GM21825 (cell line): ENCODE measurements around the gene CCL20.

ENCODE experiments used
- ATAC-seq: cut with Tn5 transposase; IDR thresholded peaks from one replicate; pipeline ENCODE4 v1.9.1; 2021; ENCODE audit warnings: mild to moderate bottlenecking, moderate library complexity; ENCODE audit not compliant: unreplicated experiment

The CCL20 gene

DNA sequence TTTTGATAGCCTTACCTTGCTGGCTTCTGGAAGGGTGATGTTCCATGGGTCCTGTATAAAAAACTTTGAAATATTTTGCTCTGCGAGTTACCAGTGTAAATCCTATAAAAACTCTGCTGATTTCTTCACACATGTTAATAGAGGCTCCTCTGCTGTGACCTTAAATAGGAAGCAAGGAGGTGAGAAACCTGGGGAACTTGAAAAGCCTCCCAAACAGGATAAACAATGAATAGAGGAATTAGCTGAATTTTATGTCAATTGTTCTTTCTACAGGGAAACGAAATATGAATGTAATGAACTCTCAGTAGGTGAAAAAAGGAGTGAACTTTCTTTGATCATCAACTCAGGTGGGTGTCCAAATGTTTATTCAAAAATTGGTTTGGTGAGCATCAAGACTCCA lies 10.8 kb upstream of the CCL20 start:
- no peak for ATAC-seq

DNA sequence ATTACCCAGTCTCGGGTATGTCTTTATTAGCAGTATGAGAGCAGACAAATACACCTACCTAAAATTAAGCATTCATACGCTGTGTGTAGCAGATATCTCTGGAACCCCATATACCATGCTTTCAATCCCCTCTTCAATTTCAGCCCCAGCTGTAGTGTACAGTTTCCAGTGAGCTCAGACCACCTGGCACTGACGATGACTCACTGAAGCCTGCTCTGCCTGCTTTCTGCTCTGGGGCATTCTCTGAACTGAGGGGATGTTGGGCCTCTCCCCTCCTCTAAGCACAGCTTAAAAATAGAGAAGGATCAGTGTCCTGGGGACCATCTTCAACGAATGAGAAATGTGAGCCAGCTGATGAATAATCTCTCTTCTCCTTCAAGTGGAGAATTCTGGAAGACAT lies 8.7 kb upstream of the CCL20 start:
- ATAC-seq = no peak

DNA sequence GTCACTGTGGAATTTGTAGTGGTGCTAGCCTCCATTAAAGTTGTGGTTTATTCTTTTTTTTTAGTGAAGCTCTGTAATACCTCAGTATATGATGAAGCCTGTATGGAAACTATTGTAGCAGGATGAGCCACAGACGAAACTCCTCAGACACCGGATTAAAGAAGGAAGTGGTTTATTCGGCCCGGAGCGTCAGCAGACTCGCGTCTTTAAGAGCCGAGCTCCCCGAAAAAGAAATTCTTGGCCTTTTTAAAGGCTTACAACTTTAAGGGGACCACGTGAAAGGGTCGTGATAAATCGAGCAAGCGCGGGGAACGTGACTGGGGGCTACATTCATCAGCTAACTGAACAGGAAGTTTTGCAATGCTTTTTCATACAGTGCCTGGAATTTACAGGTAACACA lies 8.1 kb upstream of the CCL20 start:
- peak; percentile 46 for ATAC-seq

DNA sequence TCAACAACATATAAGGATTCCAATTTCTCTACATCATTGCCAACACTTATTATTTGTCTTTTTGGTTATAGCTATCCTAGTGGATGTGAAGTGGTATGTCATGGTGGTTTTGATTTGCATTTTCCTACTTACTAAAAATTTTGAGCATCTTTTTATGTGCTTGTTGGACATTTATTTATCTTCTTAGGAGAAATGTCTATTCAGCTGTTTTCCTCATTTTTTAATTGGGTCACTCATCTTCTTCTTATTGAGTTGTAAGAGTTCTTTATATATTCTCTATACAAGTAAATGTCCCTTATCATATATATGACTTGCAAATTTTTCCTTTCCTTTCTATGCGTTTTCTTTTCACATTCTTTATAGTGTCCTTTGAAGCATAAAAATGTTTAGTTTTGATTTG lies 4.7 kb upstream of the CCL20 start:
- ATAC-seq = no peak

DNA sequence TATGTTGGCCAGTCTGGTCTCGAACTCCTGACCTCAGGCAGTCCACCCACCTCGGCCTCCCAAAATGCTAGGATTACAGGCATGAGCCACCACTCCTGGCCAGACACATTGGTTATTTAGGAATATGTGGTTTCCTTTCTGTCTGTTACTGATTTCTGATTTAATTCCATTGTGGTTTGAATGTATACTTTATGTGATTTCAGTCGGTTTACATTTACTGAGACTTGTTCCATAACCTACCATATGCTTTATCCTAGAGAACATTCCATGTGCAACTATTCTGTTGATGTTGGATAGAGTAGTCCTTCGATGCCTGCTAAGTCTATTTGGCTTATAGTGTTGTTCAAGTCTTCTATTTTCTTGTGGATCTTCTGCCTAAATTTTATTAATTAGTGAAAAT lies 1.6 kb upstream of the CCL20 start:
- ATAC-seq = no peak

DNA sequence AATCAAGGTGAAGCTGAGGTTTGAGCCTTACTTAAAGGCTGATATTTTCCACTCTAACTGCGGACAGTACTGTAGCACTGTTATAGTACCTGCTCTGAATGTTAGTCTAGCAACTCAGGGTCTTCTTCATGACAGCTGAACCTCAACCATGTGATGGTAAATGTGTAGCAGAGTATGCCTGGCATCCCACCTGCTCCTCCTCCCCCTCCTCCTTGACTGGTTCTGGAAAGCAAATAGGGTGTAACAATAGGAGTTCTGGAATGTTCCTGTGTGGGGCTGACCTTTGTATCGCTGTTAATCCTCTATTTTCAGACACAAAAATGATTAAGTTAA lies 447 bp upstream of the CCL20 start:
- no peak for ATAC-seq

DNA sequence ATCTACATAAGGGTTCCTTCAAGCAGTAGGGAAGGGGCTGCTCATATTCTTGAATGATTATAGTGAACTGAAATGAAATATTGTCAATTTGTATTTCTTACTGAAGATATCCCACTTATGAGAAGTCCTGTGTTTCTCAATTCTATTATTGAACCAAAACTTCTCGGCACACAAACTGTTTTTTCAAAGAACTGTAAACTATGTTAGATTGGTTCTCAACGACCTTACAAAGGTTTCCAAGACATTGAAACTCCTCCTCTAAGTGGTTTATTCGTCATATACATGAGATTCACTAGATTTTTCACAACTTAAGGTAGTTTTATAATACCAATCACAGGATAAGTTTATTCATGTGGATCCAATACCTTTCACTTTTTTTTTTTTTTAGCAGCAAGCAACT lies 1.4 kb downstream of the CCL20 start:
- no peak for ATAC-seq

DNA sequence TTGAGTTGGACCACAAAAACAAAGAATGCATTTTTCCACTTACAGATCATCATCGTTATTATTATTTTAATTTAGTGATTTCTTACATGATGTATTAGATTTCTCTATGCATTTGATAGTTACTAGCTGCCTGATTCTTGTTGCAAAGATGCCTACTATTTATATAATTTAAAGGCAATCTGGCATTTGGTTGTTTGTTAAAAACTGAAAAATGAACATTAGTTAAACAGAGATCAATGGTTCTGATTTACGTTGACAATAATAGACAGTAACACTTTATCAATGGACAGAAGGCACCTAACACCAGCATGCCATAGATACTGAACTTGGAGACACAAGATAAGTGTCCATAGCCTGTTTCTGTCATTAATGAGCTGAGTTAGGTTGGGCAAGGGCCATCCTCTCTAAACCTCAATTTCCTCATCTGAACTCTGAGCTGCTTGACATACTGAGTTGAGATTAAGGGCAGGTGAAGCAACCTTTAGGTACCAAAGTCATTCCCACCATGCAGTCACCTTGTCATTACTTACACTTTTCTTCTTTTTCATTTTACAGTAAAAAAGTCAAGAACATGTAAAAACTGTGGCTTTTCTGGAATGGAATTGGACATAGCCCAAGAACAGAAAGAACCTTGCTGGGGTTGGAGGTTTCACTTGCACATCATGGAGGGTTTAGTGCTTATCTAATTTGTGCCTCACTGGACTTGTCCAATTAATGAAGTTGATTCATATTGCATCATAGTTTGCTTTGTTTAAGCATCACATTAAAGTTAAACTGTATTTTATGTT lies 3.1 kb downstream of the CCL20 start:
- ATAC-seq = no peak

DNA sequence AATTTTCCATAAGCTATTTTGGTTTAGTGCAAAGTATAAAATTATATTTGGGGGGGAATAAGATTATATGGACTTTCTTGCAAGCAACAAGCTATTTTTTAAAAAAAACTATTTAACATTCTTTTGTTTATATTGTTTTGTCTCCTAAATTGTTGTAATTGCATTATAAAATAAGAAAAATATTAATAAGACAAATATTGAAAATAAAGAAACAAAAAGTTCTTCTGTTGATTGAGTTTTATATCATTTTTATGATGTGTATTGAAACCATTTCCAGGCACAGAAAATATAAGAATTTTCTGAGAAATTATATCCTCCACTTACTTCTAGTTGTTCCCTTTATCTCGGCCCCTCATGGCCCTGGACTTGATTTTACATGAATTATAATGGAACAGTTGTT lies 3.7 kb downstream of the CCL20 start:
- no peak for ATAC-seq

DNA sequence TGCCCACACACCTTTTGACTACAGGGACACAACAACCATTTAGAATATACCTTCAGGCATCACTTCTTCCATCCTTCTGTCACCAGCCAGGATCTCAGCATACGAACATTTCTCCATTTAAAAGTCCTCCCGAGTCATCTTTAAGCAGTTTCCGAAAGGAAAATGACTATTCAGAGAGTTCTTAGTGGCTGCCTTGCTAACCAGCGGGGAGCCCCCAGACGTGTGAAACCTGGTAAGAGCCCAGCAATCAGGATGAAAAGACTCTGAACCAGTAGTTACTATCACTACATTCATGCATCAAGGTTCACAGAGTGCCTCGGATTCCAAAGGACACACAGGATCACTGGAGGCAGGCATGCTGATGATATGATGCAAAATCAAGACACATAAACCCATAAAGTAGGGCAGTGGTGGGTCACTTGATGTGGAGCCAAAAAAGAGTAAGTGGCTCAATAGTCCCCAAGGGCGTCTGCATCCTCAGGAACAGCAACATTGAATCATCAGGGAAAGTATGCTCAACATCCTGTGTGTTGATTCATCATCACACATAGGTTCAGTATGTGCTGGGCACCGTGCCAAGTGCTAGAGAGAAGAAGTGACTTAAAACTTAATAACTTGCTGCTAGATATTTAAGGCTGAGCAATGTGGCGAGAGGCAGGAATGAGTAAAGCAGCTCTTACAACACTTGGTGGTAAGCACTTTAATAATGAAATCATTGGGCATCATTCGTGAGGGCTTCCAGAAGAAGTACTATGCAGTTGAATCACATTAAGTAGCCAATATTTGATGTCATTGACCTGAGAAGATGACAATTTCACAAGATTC lies 4.4 kb downstream of the CCL20 start:
- ATAC-seq = no peak

DNA sequence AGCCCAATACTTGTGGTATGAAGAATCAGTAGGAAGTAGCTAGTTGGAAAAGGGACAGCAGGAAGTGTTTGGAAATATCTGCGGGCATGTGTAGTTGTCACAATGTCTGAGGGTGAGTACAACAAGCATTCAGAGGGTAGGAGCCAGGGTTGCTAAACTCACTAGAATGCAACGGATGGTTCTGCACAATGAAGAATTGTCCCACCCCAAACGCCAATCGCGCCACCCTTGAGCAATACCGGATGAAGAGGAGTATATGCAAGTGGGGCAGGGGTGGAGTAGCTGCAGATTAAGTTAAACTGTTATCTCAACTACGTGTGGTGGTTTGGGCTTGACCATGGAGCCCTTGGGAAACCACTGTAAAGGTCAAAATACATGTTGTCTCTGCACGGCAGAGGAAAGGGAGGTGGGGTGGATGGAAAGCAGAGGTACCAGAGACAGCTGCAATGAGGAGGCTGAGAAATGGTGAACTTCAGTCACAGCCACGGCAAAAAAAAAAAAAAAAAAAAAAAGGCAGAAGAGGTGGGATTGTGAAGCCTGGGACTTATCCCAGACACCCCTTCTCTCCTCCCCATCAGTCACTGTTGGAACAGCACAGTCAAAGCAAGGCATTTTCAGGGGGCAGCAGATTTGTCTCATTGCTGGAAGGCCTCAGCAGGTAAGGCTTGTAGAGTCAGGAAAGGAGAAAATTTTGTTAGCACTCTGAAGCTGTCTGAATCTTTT lies 5.2 kb downstream of the CCL20 start:
- no peak for ATAC-seq

DNA sequence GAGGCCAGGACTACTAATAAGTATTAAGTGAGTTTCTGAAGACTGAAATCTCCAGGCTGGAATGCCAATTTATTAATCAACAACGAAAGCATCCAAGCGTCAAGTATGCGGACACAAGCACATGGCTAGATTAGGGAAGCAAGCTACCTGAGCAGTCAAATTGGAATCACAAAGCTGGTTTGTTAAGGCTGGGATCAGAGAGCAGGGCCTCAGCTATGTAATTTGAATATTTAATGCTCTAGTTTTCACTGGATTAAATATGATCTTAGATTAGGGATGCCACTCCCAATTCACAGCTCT lies 5.7 kb downstream of the CCL20 start:
- no peak for ATAC-seq

DNA sequence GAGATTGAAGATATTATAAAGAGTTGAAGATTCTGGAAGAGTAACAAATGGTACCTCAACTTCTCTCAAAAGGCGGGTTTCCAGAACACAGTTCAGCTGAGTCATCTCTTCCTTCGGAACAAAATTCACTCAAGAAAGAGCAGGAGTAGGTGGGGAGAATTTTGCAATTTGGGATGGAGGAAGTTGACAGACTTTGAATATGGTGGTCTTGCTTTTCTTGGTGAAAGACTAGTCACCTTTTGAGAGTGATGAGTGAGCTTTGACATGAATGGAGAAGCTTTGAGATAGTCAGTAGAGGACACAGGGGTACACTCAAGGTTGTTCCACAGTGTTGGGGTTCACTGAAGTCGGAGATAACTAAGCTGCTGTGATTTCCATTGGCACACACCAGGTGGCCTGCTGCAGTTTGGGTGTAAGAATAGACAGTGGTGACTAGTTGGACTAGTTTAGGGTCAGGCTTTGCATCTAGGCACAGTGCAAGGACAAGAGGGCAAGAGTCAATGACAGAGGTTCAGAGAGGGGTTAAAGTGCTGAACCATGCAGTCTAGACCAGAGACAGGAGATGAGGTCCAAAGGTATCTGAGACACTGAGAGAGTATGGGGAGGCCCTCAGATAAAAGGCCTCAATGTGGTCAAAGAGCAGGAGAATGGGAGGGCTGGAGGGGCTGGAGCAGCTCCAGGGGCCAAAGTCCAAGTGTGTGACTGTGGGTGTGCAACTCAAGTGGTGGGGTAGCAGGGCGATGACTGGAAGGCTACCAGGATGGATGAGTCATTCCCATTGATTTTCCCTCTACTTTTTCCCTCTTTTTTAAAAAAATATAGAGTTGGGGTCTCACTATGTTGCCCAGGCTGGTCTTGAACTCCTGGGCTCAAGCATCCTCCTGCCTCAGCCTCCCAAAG lies 7.7 kb downstream of the CCL20 start:
- no peak for ATAC-seq

DNA sequence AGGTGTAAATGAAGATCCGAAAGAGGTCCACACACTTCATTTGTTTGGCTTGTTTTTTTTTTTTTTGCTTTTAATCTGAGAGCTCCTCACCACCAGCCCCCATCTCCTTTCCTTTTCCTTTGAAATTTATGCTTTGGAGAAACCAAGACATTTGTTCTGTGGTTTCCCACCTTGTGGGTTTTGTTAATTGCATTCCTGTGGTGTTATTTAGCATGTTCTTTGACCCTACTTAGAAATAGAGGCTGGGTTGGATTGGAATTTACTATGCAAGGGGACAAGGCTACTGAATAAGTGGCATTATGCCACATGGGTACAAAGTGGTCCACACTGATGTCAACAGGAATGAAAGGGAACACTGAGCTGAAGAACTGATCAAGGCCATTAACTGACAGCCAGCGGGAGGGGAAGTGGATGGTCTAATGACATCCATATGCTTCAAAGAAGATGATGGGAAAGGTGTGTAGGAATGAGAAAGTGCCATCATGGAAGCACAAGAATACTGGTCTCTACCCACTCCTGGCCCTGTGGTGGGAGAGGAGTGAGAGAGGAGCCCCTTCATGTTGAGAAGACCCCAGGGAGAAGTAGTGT lies 8.9 kb downstream of the CCL20 start:
- ATAC-seq = no peak

DNA sequence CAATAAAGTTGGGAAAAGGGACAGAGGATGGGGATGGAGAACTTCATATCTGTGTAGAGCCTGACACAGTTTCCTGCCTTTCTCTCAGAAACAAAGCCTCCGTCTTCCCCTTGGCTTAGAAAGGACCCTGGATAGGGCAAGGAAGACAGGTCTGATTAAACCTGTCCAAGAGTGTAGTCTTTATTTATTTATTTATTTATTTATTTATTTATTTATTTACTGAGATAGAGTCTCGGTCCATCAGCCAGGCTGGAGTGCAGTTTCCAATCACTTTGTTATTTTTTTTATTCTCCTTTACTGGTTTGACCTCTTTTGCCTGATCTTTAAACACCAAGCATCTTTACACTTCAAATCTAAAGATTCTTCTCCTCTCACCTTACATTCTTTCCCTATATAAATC lies 10.3 kb downstream of the CCL20 start:
- ATAC-seq = no peak

DNA sequence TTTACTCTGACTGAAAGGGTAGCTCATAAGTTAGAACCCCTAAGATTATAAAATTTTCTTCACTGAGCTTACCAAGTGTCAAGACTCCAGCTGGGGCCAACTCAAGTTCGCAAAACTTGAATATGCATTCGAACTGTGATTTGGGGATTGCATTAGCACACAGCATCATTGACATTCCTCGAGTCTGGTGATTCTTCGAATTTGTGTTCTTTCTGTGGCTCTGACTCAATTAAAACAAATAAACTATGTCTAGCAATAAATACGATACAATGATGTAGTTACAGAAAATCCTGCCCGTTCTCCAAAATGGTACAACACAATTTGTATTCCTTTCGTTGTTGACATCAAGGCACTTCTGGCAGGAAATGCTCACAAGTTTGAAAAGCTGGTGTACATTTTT lies 11.1 kb downstream of the CCL20 start:
- ATAC-seq = no peak

DNA sequence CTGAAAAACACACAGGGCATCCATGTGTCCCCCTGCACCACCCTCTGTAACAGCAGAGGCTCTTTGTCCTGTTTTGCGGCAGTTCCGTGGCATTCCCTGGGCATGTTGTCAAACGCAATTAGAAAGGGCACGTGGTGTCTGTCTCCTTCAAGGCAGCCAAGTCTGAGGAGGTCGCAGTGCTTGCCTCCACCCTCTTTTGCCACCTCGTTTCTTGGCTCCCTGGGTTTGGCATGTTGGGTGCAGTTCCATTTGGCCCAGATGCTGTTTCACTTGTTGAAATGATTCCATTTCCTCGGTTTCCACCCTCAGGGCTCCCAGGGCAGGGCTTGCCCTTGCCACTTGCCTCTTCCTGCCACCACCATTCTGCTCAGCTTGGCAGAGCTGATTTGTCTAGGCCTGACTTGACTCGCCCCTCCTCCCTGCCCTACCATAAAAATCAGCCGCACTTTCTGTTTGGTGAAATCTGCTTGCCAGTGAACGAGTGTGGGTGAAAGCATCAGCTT lies 12.4 kb downstream of the CCL20 start:
- ATAC-seq = no peak

DNA sequence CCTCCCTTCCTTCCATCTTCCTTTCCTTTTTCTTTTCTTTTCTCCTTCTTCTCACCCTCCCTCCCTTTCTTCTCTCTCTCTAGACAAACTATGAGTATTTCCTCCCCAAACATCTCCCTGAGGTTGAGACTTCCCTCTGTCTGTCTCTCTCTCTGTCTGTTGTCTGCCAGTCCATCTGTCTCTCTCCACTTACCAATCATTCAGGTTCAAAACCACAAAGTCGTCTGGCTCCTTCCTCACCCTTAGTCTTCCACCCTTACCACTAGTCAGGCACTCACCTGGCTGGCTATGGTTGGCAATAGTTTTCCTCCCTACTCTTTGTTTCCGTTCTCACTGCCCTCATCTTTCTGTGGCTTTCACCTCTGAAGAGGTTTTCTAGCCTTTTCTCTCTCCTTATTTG lies 12.9 kb downstream of the CCL20 start:
- no peak for ATAC-seq

DNA sequence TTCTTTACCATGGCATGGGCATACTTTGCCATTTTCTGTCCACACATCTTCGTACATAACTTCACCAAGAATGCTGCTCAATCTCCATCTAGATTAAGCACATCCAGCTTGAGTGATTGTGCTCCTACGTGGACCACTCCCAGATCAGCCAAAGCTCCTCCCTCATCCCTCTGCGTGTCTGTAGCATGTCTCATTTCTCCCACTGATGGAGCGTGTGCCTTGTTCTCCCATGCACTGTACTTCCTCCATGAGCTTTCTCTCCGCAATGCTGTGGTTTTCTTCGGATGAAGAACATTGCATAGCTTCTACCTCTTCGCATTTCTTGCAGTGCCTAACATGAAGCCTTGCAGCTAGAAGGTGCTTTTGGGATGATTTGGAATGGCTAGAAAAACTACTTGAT lies 13.5 kb downstream of the CCL20 start:
- ATAC-seq = no peak

DNA sequence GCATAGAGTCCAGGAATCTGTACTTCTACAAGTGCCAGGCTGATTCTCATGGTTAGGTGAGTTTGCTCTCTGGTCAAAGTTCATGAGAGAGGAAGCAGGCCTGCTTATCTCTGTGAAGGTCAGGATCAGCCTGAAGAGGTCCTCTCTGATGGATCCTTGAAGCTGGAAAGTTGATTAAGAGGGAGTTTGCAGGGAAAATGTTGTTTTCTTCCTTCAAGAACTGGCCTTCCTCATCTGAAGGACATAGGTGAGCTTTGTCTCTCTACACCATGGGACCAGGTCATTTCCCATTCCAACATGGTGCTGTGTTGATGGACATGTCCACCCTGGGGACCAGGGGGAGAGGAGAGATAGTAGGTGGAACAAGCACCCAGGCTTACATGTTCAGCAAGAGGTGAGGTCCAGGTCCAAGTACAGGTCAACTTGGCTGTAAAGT lies 14.9 kb downstream of the CCL20 start:
- ATAC-seq = no peak

DNA sequence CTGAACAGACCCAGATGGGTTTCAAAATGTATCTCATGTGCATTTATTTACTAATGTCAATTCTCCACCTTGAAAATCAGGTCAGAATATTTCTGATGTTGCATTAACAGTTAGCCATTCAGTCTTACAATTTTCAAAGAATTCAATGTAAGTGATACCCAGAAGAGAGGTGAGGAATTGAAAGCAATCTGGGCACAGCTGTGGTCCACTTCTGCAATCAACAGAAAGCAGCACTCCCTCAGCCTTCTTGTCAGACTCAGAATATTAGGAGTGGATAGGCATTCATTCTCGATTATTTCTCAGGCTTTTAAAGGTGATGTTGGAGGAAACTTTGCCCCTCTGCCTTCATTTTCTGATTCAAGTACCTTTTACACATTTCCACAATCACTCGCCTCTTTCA lies 15.7 kb downstream of the CCL20 start:
- ATAC-seq = no peak
